Mesendoderm (in vitro differentiated cells): ENCODE measurements around the gene FGD5.
A peak's percentile ranks its signal among the peaks of the same experiment; 100 is the strongest.

ENCODE experiments used
- DNase-seq: peaks from one replicate; pipeline ENCODE4 v3.0.0; 2013
- H2AK5ac ChIP-seq: 2 replicates; pipeline ENCODE4 v1.6.1; 2013; ENCODE audit warnings: low read length, inconsistent platforms
- H2BK120ac ChIP-seq: 2 replicates; pipeline ENCODE4 v1.6.1; 2013; ENCODE audit warnings: low read depth, mild to moderate bottlenecking, low read length, moderate library complexity, mixed read lengths
- H2BK15ac ChIP-seq: replicated peaks from 2 replicates; pipeline ENCODE4 v1.6.1; 2013; ENCODE audit warnings: low read depth, mild to moderate bottlenecking, moderate library complexity
- H2BK5ac ChIP-seq: 2 replicates; pipeline ENCODE4 v1.6.1; 2013; ENCODE audit warnings: low read length, inconsistent platforms
- H3K18ac ChIP-seq: 2 replicates; pipeline ENCODE4 v1.6.1; 2013; ENCODE audit warnings: mild to moderate bottlenecking, low read length, mixed read lengths
- H3K23ac ChIP-seq: one replicate; pipeline ENCODE4 v1.6.1; 2013; ENCODE audit warnings: low read length
- H3K27ac ChIP-seq: 2 replicates; pipeline ENCODE4 v1.5.1; 2013; ENCODE audit warnings: low read depth, mild to moderate bottlenecking, inconsistent platforms, low read length, moderate library complexity
- H3K27me3 ChIP-seq: 2 replicates; pipeline ENCODE4 v1.6.1; 2013; ENCODE audit warnings: low read length, control low read depth, mild to moderate bottlenecking, inconsistent platforms; ENCODE audit not compliant: insufficient read depth, poor library complexity
- H3K36me3 ChIP-seq: 2 replicates; pipeline ENCODE4 v1.6.1; 2013; ENCODE audit warnings: low read length, inconsistent platforms; ENCODE audit not compliant: control insufficient read depth, insufficient read depth
- H3K4ac ChIP-seq: one replicate; pipeline ENCODE4 v1.6.1; 2013; ENCODE audit warnings: low read depth, mild to moderate bottlenecking, low read length, moderate library complexity
- H3K4me1 ChIP-seq: 2 replicates; pipeline ENCODE4 v1.6.1; 2013; ENCODE audit warnings: low read depth, low read length, inconsistent platforms; ENCODE audit not compliant: control insufficient read depth
- H3K4me2 ChIP-seq: 2 replicates; pipeline ENCODE4 v1.6.1; 2013; ENCODE audit warnings: low read length
- H3K4me3 ChIP-seq: 2 replicates; pipeline ENCODE4 v1.5.1; 2013; ENCODE audit warnings: mild to moderate bottlenecking, low read length
- H3K56ac ChIP-seq: one replicate; pipeline ENCODE4 v1.6.1; 2013; ENCODE audit warnings: low read length
- H3K79me1 ChIP-seq: 2 replicates; pipeline ENCODE4 v1.6.1; 2013; ENCODE audit warnings: low read length, inconsistent platforms
- H3K79me2 ChIP-seq: 2 replicates; pipeline ENCODE4 v1.6.1; 2013; ENCODE audit warnings: mild to moderate bottlenecking, low read length; ENCODE audit not compliant: control insufficient read depth, insufficient read depth
- H3K9ac ChIP-seq: 2 replicates; pipeline ENCODE4 v1.6.1; 2013; ENCODE audit warnings: low read length, inconsistent platforms
- H4K5ac ChIP-seq: one replicate; pipeline ENCODE4 v1.6.1; 2013; ENCODE audit warnings: low read length
- H4K8ac ChIP-seq: one replicate; pipeline ENCODE4 v1.6.1; 2013; ENCODE audit warnings: low read depth, mild to moderate bottlenecking, control low read depth, low read length, moderate library complexity
- WGBS: extraction: QIAGEN DNeasy Blood & Tissue Kit; methylation state at CpG from one replicate; pipeline ENCODE4 v1.1.7; 2013; ENCODE audit warnings: low lambda C conversion rate, missing lambda C conversion rate; ENCODE audit not compliant: insufficient coverage; ENCODE audit errors: extremely low coverage; 5-methylcytosine and 5-hydroxymethylcytosine counted together

Gene FGD5

DNA sequence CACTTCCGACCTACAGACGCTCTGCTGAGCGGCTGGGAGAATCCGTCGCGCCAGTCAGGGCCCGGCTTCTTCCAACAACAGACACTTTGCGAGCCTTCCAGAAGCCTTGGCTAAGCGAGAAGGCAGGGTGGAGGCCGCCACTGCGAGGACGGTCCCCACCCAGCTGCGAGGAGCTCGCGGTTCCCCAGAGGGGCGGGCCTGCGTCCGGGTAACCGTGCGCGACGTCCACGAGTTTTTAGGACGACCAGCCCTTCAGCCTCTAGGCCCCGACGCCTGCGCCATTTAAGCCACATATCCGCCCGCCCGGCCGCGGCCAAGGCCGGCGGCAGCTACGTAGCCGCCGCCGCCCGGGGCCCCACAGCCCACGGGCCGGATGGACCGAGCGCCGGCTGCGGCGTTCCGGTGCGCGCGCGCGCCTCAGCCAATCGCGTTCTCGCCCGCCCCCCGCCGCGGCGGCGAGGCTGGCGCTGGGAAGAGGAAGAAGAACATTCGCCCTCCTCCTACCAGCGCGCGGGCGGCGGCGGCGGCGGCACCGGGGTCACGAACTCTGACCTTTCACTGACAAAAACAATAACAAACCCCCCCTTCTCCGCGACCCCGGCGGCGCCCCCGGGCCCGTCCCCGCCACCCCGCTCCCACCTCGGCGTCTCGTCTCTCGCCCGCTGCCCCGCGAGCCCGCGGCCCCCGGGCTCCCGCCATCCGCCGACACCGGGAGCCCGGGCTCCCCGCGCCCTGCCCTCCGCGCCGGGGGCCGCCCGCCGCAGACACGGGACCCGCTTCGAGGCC is 128.5 kb downstream of the FGD5 start, which contains the start of gene NR2C2:
Gene NR2C2 (plus strand): TSS at position 484 of the 786 bp plus-strand sequence. CDS start 56,332 bp downstream, outside the sequence.
- Histone ChIP-seq H3K18ac (peak within 1 kb of the TSS; percentile 100), H3K9ac (peak within 1 kb of the TSS; percentile 99), H3K4ac (peak within 1 kb of the TSS; percentile 98), H2AK5ac (no peak within 1 kb of the TSS), H3K79me1 (peaks cover 24% of the 10 kb centered on the region), H2BK5ac (peak within 1 kb of the TSS; percentile 93), H2BK15ac (no peak within 1 kb of the TSS), H3K4me3 (peak within 1 kb of the TSS; percentile 93), H3K36me3 (peaks cover 7% of the 10 kb centered on the region), H3K4me1 (peaks cover 6% of the 10 kb centered on the region), H3K56ac (peak within 1 kb of the TSS; percentile 99), H3K4me2 (peak within 1 kb of the TSS; percentile 88), H3K79me2 (peaks cover 64% of the 10 kb centered on the region), H4K5ac (no peak within 1 kb of the TSS), H3K23ac (peak within 1 kb of the TSS; percentile 90), H4K8ac (no peak within 1 kb of the TSS), H2BK120ac (peak within 1 kb of the TSS; percentile 76), H3K27ac (peak within 1 kb of the TSS; percentile 99), H3K27me3 (no peaks in the 10 kb centered on the region)
- WGBS, result no CpG with 5 or more reads among the region's 108 CpGs
- DNase-seq, result peak; percentile 87

DNA sequence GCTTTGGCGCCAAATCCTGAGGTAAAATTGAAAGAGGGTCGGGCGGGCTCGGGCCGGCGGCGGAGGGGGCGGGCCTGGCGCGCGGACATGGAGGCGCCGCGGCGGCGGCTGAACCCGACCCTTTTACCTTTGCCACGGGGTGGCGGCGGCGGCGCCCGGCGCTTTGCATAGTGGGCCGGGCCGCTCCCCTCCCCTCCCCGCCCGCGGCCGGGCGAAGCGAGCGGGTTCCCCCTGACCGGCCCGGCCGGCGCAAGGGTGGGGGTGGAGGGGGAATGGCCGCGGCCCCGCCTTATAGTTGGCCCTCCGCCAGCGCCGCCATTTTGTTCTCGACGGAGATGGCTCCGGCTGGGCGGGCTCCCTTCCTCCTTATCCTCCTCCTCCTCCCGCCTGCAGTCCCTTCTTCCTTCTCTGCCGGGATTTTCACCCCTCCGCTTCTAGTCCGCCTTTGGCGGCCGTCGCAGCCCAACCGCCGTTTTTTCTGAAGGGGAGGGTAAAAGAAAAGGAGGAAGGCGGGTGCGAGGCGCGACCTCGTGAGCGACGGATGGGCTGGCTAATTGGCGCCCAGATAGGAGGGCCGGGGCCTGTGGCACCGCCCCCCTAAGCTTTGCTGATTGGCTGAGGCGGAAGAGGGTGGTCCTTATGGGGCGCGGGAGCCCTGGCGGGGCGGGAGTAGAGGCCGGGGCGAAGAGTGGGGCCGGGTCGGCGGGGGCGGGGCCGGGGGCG is 129.3 kb downstream of the FGD5 start:
- Histone ChIP-seq H3K56ac (peak overlapping the region; percentile 99), H3K9ac (peak overlapping the region; percentile 92), H2BK120ac (peak overlapping the region; percentile 76), H3K79me1 (peaks cover 23% of the 10 kb centered on the region), H3K27me3 (no peaks in the 10 kb centered on the region), H4K8ac (no peak overlapping the region), H3K79me2 (peaks cover 71% of the 10 kb centered on the region), H3K23ac (no peak overlapping the region), H3K27ac (peak overlapping the region; percentile 99), H3K4me3 (peak overlapping the region; percentile 93), H3K18ac (peak overlapping the region; percentile 100), H3K4ac (peak overlapping the region; percentile 98), H3K4me2 (no peak overlapping the region), H2BK15ac (no peak overlapping the region), H3K4me1 (peaks cover 6% of the 10 kb centered on the region), H2AK5ac (no peak overlapping the region), H4K5ac (no peak overlapping the region), H3K36me3 (peaks cover 7% of the 10 kb centered on the region), H2BK5ac (peak overlapping the region; percentile 93)
- no CpG with 5 or more reads among the region's 79 CpGs for WGBS
- DNase-seq, result peak; percentile 98

DNA sequence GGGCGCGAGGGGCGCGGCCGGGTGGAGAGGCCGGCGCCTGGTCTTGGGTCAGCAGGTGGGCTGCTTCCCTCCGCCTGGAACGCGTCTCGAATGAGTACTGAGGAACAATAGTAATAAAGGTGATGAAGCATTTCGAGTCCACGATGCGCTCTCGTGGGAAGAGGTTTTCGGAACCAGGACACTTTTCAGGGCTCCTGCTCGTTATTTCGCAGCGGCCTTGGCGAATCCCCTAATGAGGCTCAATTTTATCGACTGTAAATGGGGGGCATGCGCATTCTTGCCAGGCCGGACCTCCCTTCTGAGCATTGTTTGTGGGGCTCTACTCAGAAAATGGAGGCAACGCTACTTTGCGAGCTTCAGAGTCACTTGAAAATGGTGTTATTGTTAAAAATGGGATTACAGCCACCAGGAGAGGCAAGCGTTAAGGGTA is 129.9 kb downstream of the FGD5 start:
- Histone ChIP-seq H2BK5ac (peak overlapping the region; percentile 40), H2AK5ac (peak overlapping the region; percentile 85), H2BK15ac (no peak overlapping the region), H3K9ac (peak overlapping the region; percentile 90), H3K4me3 (peak overlapping the region; percentile 72), H3K23ac (peak overlapping the region; percentile 66), H3K18ac (peak overlapping the region; percentile 54), H2BK120ac (no peak overlapping the region), H3K27me3 (no peaks in the 10 kb centered on the region), H4K8ac (no peak overlapping the region), H4K5ac (no peak overlapping the region), H3K27ac (peak overlapping the region; percentile 77), H3K4ac (no peak overlapping the region), H3K4me2 (peak overlapping the region; percentile 93), H3K79me2 (peaks cover 70% of the 10 kb centered on the region), H3K36me3 (peaks cover 7% of the 10 kb centered on the region), H3K4me1 (peaks cover 6% of the 10 kb centered on the region), H3K56ac (peak overlapping the region; percentile 92), H3K79me1 (peaks cover 21% of the 10 kb centered on the region)
- WGBS, result no CpG with 5 or more reads among the region's 26 CpGs
- no peak for DNase-seq

DNA sequence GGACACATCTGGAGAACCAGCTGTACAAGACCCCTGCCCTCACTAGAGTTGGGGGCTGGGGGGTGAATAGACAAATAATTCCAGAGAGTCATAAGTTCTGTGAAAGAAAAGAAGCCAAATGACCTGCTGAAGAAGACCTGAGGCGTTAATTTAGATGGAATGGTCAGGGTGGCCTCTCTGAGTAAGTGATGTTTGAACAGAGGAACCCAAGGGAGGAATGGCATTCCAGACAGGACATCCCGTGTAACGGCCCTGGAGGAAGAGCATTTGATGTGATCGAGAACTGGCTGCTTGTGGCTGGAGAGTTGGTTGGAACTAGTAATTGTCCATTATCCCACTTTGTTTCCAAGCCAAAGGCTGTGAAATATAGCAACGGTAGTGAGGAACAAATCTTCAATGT is 130.4 kb downstream of the FGD5 start:
- H3K79me2 ChIP-seq, result peaks cover 70% of the 10 kb centered on the region
- no peak overlapping the region for H3K4ac ChIP-seq
- H4K8ac ChIP-seq, result no peak overlapping the region
- no peak overlapping the region for H3K23ac ChIP-seq
- H3K27me3 ChIP-seq, result no peaks in the 10 kb centered on the region
- no peak overlapping the region for H2BK120ac ChIP-seq
- H3K18ac ChIP-seq, result peak overlapping the region; percentile 54
- H3K4me3 ChIP-seq, result peak overlapping the region; percentile 72
- H2BK5ac ChIP-seq, result peak overlapping the region; percentile 40
- peak overlapping the region; percentile 85 for H2AK5ac ChIP-seq
- H3K36me3 ChIP-seq, result peaks cover 6% of the 10 kb centered on the region
- peak overlapping the region; percentile 90 for H3K9ac ChIP-seq
- peak overlapping the region; percentile 92 for H3K56ac ChIP-seq
- WGBS, result no CpG with 5 or more reads among the region's 5 CpGs
- peaks cover 6% of the 10 kb centered on the region for H3K4me1 ChIP-seq
- H3K4me2 ChIP-seq, result peak overlapping the region; percentile 93
- DNase-seq, result peak; percentile 52
- H3K79me1 ChIP-seq, result peaks cover 20% of the 10 kb centered on the region
- peak overlapping the region; percentile 15 for H3K27ac ChIP-seq
- H2BK15ac ChIP-seq, result no peak overlapping the region
- H4K5ac ChIP-seq, result no peak overlapping the region

DNA sequence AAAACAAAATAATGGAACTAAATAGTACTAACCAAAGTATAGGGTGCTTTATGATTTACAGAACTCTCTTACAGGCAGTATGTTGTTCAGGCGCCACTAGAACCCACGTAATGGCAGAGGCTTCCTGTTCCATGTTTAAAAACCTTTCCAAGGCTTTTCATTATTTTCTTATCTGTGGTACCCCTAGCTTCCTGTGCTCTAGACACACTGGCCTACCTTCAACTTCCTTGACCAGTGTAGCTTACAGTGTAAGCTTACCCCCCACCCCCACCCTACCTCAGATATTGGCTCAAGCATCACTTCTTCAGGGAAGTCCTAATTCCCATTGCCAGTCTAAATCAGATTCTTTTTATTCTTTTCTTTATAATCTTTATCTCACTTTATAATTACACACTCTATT is 131.5 kb downstream of the FGD5 start:
- Histone ChIP-seq H3K27ac (no peak overlapping the region), H2AK5ac (no peak overlapping the region), H3K9ac (no peak overlapping the region), H3K56ac (no peak overlapping the region), H3K4me1 (peaks cover 6% of the 10 kb centered on the region), H2BK15ac (no peak overlapping the region), H3K79me1 (peaks cover 17% of the 10 kb centered on the region), H3K4me3 (no peak overlapping the region), H3K36me3 (peaks cover 3% of the 10 kb centered on the region), H3K4ac (no peak overlapping the region), H3K23ac (no peak overlapping the region), H4K8ac (no peak overlapping the region), H3K4me2 (no peak overlapping the region), H3K79me2 (peaks cover 71% of the 10 kb centered on the region), H4K5ac (no peak overlapping the region), H2BK120ac (no peak overlapping the region), H3K27me3 (no peaks in the 10 kb centered on the region), H3K18ac (no peak overlapping the region), H2BK5ac (no peak overlapping the region)
- no peak for DNase-seq
- whole genome bisulfite sequencing, result no CpG with 5 or more reads among the region's 2 CpGs
